Endodermal cell (in vitro differentiated cells): Measurements from ENCODE around the gene FBXL5. TPM values are rescaled to one million over a fixed set of nuclear protein-coding genes. Genes with fewer than 3 reads are reported as not detected.

Source experiments
- DNase-seq: peaks from one replicate; pipeline ENCODE4 v3.0.0-alpha.2; 2017
- H3K27ac ChIP-seq: 2 replicates; pipeline ENCODE4 v1.5.1; 2013; ENCODE audit warnings: mild to moderate bottlenecking, low read depth, low read length, moderate library complexity
- H3K27me3 ChIP-seq: 2 replicates; pipeline ENCODE4 v1.6.1; 2013; ENCODE audit warnings: mild to moderate bottlenecking, low read length, moderate library complexity; ENCODE audit not compliant: insufficient read depth, control insufficient read depth, poor library complexity, severe bottlenecking
- H3K36me3 ChIP-seq: 2 replicates; pipeline ENCODE4 v1.7.0; 2013; ENCODE audit warnings: mild to moderate bottlenecking, low read length, moderate library complexity; ENCODE audit not compliant: control insufficient read depth, insufficient read depth
- H3K4me1 ChIP-seq: one replicate; pipeline ENCODE4 v1.7.0; 2013; ENCODE audit warnings: low read length; ENCODE audit not compliant: control insufficient read depth, insufficient read depth
- H3K4me3 ChIP-seq: 2 replicates; pipeline ENCODE4 v1.5.1; 2013; ENCODE audit warnings: mild to moderate bottlenecking, low read length, moderate library complexity
- H3K9ac ChIP-seq: 2 replicates; pipeline ENCODE4 v1.6.1; 2013; ENCODE audit warnings: mild to moderate bottlenecking, low read length, moderate library complexity; ENCODE audit not compliant: poor library complexity, severe bottlenecking; ENCODE audit errors: extremely low read depth
- H3K9me3 ChIP-seq: 2 replicates; pipeline ENCODE4 v1.6.1; 2013; ENCODE audit warnings: mild to moderate bottlenecking, low read length, moderate library complexity; ENCODE audit not compliant: control insufficient read depth
- H3K27ac Mint-ChIP-seq: 2 replicates; pipeline ENCODE4 v1.8.0; 2020; ENCODE audit warnings: mixed read lengths
- H3K27me3 Mint-ChIP-seq: 2 replicates; pipeline ENCODE4 v1.8.0; 2021; ENCODE audit warnings: mild to moderate bottlenecking, mixed read lengths; ENCODE audit not compliant: insufficient read depth
- H3K36me3 Mint-ChIP-seq: 2 replicates; pipeline ENCODE4 v1.8.0; 2020; ENCODE audit warnings: low read depth, mixed read lengths
- H3K4me1 Mint-ChIP-seq: 2 replicates; pipeline ENCODE4 v1.8.0; 2020; ENCODE audit warnings: mixed read lengths
- H3K4me3 Mint-ChIP-seq: 2 replicates; pipeline ENCODE4 v1.8.0; 2020; ENCODE audit warnings: mild to moderate bottlenecking, moderate library complexity, mixed read lengths
- H3K9me3 Mint-ChIP-seq: 2 replicates; pipeline ENCODE4 v1.8.0; 2020; ENCODE audit warnings: mild to moderate bottlenecking, mixed read lengths
- WGBS, 2 experiments: methylation state at CpG; one replicate each; pipeline versions ENCODE4 v1.1.5 to v1.1.7; 2013; ENCODE audit warnings: missing lambda C conversion rate in 2 of 2, mixed read lengths in 1 of 2; ENCODE audit not compliant: insufficient coverage in 1 of 2, insufficient read length in 1 of 2; 5-methylcytosine and 5-hydroxymethylcytosine counted together
- total RNA-seq, 2 donors: library from RNA; stranded (reverse); fragmentation: NEBNext Ultra II Directional in 1 of 2; extraction: Animal tissue kit (Norgen Biotek cat#: 25700) in 1 of 2; gene quantifications; 2 replicates in 1 of 2; 3 replicates in 1 of 2; pipeline ENCODE4 v1.2.1, GENCODE V29; 2021
- TF ChIP-seq, protein P1 (sequence below): fragments of 200-600 bp; sonication (generic); conservative IDR thresholded peaks from 2 replicates; pipeline ENCODE4 v1.5.0; 2021; ENCODE audit warnings: antibody characterized with exemption, mild to moderate bottlenecking

Gene FBXL5
- total RNA-seq, 2 donors from 2014 or later, result 60.3 to 88.4 TPM

DNA sequence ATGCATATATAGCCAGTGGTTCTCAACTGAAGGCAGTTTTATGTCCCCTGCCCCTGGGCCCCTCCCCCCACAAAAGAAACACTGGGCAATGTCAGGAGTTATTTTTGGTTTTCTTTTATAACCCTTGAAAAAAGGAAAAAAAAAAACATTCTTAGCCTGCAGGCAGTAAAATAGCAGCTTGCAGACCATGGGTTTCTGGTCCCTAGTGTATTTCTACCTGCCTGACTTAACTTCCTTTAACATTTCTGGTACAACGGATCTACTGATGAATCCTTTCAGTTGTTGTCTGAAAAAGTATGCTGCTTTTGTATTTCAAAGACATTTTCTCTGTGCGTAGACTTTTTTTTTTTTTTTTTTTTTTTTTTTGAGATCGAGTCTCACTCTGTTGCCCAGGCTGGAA lies 15.4 kb upstream of the FBXL5 start:
- Mint-ChIP-seq H3K9me3 (no peaks in the 10 kb centered on the region), H3K4me3 (no peak overlapping the region), H3K27ac (no peak overlapping the region), H3K36me3 (peaks cover 26% of the 10 kb centered on the region), H3K4me1 (no peaks in the 10 kb centered on the region), H3K27me3 (no peaks in the 10 kb centered on the region)
- TF ChIP-seq, protein P1, sequence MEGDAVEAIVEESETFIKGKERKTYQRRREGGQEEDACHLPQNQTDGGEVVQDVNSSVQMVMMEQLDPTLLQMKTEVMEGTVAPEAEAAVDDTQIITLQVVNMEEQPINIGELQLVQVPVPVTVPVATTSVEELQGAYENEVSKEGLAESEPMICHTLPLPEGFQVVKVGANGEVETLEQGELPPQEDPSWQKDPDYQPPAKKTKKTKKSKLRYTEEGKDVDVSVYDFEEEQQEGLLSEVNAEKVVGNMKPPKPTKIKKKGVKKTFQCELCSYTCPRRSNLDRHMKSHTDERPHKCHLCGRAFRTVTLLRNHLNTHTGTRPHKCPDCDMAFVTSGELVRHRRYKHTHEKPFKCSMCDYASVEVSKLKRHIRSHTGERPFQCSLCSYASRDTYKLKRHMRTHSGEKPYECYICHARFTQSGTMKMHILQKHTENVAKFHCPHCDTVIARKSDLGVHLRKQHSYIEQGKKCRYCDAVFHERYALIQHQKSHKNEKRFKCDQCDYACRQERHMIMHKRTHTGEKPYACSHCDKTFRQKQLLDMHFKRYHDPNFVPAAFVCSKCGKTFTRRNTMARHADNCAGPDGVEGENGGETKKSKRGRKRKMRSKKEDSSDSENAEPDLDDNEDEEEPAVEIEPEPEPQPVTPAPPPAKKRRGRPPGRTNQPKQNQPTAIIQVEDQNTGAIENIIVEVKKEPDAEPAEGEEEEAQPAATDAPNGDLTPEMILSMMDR, result no peak
- peaks cover 34% of the 10 kb centered on the region for H3K36me3 ChIP-seq
- H3K27me3 ChIP-seq, result no peaks in the 10 kb centered on the region
- no peak overlapping the region for H3K9ac ChIP-seq
- no peaks in the 10 kb centered on the region for H3K9me3 ChIP-seq
- H3K27ac ChIP-seq, result no peak overlapping the region
- H3K4me3 ChIP-seq, result no peak overlapping the region
- WGBS, 2 experiments, result 100% methylated on average over 3 of the region's 3 CpGs; no CpG with 5 or more reads in 1 of the 2 experiments
- DNase-seq, result no peak
- H3K4me1 ChIP-seq, result no peaks in the 10 kb centered on the region

DNA sequence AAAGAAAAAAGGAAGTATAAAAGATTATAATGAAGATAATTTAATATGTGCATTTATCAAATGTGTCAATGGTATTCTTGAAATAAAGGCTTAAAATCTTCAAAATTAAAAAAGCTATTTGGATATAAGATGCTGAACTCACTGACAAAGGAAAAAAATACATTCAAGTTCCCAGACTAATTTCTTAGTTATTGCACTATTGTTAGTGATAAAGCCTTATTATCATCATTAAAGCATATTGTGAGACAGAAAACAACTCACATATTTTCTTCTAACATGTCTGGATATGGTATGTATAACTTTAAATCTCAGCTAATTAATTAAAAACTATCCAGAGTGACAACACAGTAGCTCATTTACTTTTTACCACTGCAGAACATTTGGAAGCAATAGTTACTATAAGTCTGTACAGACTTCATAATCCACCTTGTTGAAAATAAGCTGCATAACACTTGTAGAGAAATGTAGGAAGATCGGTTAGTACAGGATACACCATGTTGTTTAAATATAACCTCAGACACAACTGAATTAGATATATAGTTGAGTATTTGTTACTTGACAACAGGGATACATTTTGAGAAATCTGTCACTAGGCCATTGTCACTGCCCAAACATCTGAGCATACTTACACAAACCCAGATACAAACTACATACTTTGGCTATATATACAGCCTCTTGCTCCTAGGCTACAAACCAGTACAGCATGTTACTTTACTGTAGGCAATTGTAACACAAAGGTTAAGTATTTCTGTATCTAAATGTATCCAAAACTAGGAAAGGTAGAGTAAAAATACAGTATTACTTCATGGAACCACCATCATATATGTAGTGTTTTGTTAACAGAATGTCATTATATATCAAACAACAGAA lies 13.6 kb upstream of the FBXL5 start:
- Histone ChIP-seq H3K4me3 (no peak overlapping the region), H3K4me1 (no peaks in the 10 kb centered on the region), H3K9ac (no peak overlapping the region), H3K27ac (no peak overlapping the region), H3K9me3 (no peaks in the 10 kb centered on the region), H3K27me3 (no peaks in the 10 kb centered on the region), H3K36me3 (peaks cover 32% of the 10 kb centered on the region)
- Mint-ChIP-seq H3K36me3 (peaks cover 26% of the 10 kb centered on the region), H3K4me3 (no peak overlapping the region), H3K9me3 (no peaks in the 10 kb centered on the region), H3K27me3 (no peaks in the 10 kb centered on the region), H3K27ac (no peak overlapping the region), H3K4me1 (no peaks in the 10 kb centered on the region)
- TF ChIP-seq, protein P1, result no peak
- no CpG with 5 or more reads among the region's 1 CpG for WGBS, 2 experiments
- DNase-seq, result no peak

DNA sequence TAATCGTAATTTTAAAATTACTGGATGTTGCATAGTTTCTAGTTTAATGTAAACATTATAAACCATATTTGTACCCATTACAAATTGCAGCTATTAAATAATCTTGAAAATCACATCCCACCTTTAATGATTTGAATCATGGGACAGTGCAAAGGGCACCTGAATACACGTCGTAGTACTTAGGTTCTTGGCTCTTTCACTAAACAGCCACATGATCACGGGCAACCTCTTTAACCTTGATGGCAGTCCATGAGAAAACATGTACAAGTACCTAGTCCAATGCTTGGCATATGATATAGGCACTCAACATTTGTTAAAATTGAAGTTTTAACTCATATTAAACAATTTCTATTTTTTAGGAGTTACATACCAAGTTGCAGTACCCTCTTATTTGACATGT lies 11.8 kb upstream of the FBXL5 start:
- no peak overlapping the region for H3K9ac ChIP-seq
- H3K27ac ChIP-seq, result no peak overlapping the region
- H3K27me3 Mint-ChIP-seq, result no peaks in the 10 kb centered on the region
- peaks cover 26% of the 10 kb centered on the region for H3K36me3 ChIP-seq
- H3K4me1 ChIP-seq, result no peaks in the 10 kb centered on the region
- DNase-seq, result no peak
- no peaks in the 10 kb centered on the region for H3K9me3 Mint-ChIP-seq
- 97 to 100% methylated on average over 3 of the region's 4 CpGs for WGBS, 2 experiments
- no peaks in the 10 kb centered on the region for H3K9me3 ChIP-seq
- TF ChIP-seq, protein P1, result no peak
- H3K4me1 Mint-ChIP-seq, result no peaks in the 10 kb centered on the region
- H3K4me3 Mint-ChIP-seq, result no peak overlapping the region
- no peak overlapping the region for H3K4me3 ChIP-seq
- H3K27me3 ChIP-seq, result no peaks in the 10 kb centered on the region
- peaks cover 26% of the 10 kb centered on the region for H3K36me3 Mint-ChIP-seq
- H3K27ac Mint-ChIP-seq, result no peak overlapping the region
